ENCODE data around the gene HLA-E. TPM values are rescaled to one million over a fixed set of nuclear protein-coding genes. Genes with fewer than 3 reads are reported as not detected.

The HLA-E gene
- total and polyA plus RNA-seq, 2 donors (not counting 1 experiment from before 2014, with no cell fraction given): 1,043 to 1,174 TPM

DNA sequence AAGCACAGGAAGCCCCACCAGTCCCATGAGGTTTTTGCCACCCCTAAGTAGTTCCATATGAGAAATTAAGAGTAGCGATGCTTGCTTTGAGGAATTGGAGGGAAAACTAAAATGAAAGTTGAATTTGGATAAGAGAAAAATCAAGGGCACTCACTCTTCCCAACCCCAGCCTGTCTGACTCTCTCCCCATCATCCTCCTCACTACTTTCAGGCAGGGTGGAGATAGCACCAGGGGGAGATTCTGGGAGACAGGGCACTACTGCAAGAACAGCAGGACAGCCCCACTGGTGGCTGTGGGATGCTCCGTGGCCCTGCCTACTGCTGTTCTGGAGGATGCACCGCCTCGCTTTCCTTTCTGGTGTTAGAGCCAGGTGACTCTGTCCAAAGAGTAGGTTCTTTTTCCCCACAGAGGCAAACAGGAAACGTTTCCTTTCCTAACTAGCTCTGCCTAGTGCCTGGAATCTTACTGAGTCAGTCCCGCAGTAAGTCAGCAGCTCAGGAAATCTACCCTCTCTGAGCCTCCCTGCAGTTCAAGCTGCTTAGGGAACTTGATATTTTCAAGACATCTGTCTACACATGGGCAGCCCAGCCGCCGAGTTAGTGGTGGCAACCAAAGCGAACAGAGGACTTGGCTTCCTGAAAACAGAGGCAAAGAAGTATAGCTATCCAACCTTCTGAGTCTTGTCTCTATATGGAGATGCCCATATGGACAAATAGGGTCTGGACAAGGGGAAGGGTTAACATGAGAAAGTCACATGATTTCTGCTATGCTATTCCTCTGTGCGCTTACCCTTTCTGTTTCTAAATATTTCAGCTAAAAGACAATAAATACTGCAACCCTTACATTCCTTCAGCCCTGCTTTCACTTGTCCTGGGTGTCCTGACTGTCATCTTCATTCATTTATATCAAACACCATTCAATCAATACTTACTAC is 11.4 kb downstream of the HLA-E start:
- Mint-ChIP-seq H3K4me3 (peak overlapping the region; percentile 77), H3K9me3 (ENCODE audit: insufficient read depth) (no peaks in the 10 kb centered on the region), H3K27ac (peak overlapping the region; percentile 58), H3K4me1 (peaks cover 46% of the 10 kb centered on the region), H3K27me3 (no peaks in the 10 kb centered on the region)
- POLR2A ChIA-PET: interaction anchor here (0.8 to 3.3 kb wide), 8 partner anchors 9 to 50 kb away, joined by 3 to 18 read pairs (median 6); no protein-coding TSS in a partner anchor
- H3K27me3 ChIP-seq (replicated peaks in 1 of 4; ENCODE audit: control extremely low read depth in 1 of 4, control insufficient read depth in 3 of 4, insufficient read depth in 4 of 4, low read length in 3 of 4): no peaks in the 10 kb centered on the region
- no peaks in the 10 kb centered on the region for H3K36me3 ChIP-seq (replicated peaks in 1 of 2; ENCODE audit: control extremely low read depth in 1 of 2, control insufficient read depth in 1 of 2, extremely low read depth in 1 of 2, insufficient read depth in 2 of 2, low read length in 1 of 2)
- H3K9me3 ChIP-seq (ENCODE audit: control extremely low read depth in 1 of 3, control insufficient read depth in 2 of 3, insufficient read depth in 1 of 3, low read length in 2 of 3): no peaks in the 10 kb centered on the region
- intact Hi-C loops (cut with micrococcal nuclease): loop anchor here (1.0 kb wide), 1 partner anchor 8 kb away; no protein-coding TSS in a partner anchor
- CTCF ChIA-PET: interaction anchor here (0.9 to 8.3 kb wide), 11 partner anchors 8 to 227 kb away, joined by 3 to 86 read pairs (median 7); no protein-coding TSS in a partner anchor
- TF ChIP-seq, protein P1, sequence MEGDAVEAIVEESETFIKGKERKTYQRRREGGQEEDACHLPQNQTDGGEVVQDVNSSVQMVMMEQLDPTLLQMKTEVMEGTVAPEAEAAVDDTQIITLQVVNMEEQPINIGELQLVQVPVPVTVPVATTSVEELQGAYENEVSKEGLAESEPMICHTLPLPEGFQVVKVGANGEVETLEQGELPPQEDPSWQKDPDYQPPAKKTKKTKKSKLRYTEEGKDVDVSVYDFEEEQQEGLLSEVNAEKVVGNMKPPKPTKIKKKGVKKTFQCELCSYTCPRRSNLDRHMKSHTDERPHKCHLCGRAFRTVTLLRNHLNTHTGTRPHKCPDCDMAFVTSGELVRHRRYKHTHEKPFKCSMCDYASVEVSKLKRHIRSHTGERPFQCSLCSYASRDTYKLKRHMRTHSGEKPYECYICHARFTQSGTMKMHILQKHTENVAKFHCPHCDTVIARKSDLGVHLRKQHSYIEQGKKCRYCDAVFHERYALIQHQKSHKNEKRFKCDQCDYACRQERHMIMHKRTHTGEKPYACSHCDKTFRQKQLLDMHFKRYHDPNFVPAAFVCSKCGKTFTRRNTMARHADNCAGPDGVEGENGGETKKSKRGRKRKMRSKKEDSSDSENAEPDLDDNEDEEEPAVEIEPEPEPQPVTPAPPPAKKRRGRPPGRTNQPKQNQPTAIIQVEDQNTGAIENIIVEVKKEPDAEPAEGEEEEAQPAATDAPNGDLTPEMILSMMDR (IDR thresholded peaks at IDR 0.05): no peak
- no peak for TF ChIP-seq EZH2 (IDR thresholded peaks at IDR 0.05; ENCODE audit: borderline replicate concordance, insufficient read depth, low read depth, low read length, poor library complexity, severe bottlenecking)
- H4K20me1 ChIP-seq (ENCODE audit: control insufficient read depth, insufficient read depth, low read length, poor library complexity, severe bottlenecking): no peaks in the 10 kb centered on the region
- H3K9ac ChIP-seq (ENCODE audit: low read length): peak overlapping the region; percentile 38
- 39% methylated on average over 9 of the region's 10 CpGs for WGBS (ENCODE audit: insufficient coverage)
- H3K4me3 ChIP-seq (ENCODE audit: control extremely low read depth in 1 of 5, extremely low read depth in 1 of 5, insufficient read depth in 1 of 5, low read depth in 2 of 5, low read length in 4 of 5): peak overlapping the region in 3 of 5 experiments; percentile 22 to 55 (median 27)
- H3K79me2 ChIP-seq (ENCODE audit: control insufficient read depth, insufficient read depth, low read length): peaks cover 42% of the 10 kb centered on the region
- H3K27ac ChIP-seq (ENCODE audit: low read length in 2 of 2): peak overlapping the region in 1 of 2 donors; percentile 48
- H3K4me1 ChIP-seq (ENCODE audit: control insufficient read depth in 2 of 2, insufficient read depth in 2 of 2, low read length in 2 of 2): peaks cover 25 to 38% of the 10 kb centered on the region in 2 donors
- H2AFZ ChIP-seq (ENCODE audit: insufficient read depth, low read depth, low read length, poor library complexity, severe bottlenecking): peak overlapping the region; percentile 60
- peak; percentile 52 for ATAC-seq (ENCODE audit: low read depth)
- peak; percentile 49 for DNase-seq
- H3K4me2 ChIP-seq (replicated peaks; ENCODE audit: low read depth, low read length, poor library complexity, severe bottlenecking): peak overlapping the region; percentile 69

Measured in B cell (primary cell).